GM06990 (cell line): ENCODE data around the gene SUSD5.
"Not testable (repeated sequence)": the region's sequence is repeated elsewhere in the genome, so short reads cannot be mapped to it uniquely, and the experiment has no call there.

Source experiments
- DNase-seq: peaks from one replicate; pipeline ENCODE4 v3.0.0-alpha.2; 2011; ENCODE audit not compliant: insufficient read length; ENCODE audit errors: extremely low read depth
- H3K27me3 ChIP-seq: replicated peaks from 2 replicates; pipeline ENCODE4 v1.6.0; 2011; ENCODE audit warnings: low read length; ENCODE audit not compliant: control insufficient read depth, insufficient read depth
- H3K36me3 ChIP-seq: 2 replicates; pipeline ENCODE4 v1.5.1; 2011; ENCODE audit warnings: low read length; ENCODE audit not compliant: control insufficient read depth, insufficient read depth
- H3K4me3 ChIP-seq: replicated peaks from 2 replicates; pipeline ENCODE4 v1.5.1; 2011; ENCODE audit warnings: low read depth, mild to moderate bottlenecking, control low read depth, low read length
- CTCF ChIP-seq: IDR thresholded peaks from 2 replicates; pipeline ENCODE4 v1.5.1; 2011; ENCODE audit warnings: low read length, control low read depth, mild to moderate bottlenecking, inconsistent platforms; ENCODE audit not compliant: insufficient read depth, poor library complexity, severe bottlenecking

SUSD5 gene

GRCh38 chr3:33170531-33170930 lies 48.1 kb downstream of the SUSD5 start:
- TF ChIP-seq CTCF: no peak
- no peak for DNase-seq
- Histone ChIP-seq H3K27me3 (no peaks in the 10 kb centered on the region), H3K36me3 (no peaks in the 10 kb centered on the region), H3K4me3 (no peak overlapping the region)

- no peak for TF ChIP-seq CTCF
- Histone ChIP-seq H3K4me3 (no peak overlapping the region), H3K36me3 (no peaks in the 10 kb centered on the region), H3K27me3 (no peaks in the 10 kb centered on the region)
- no peak for DNase-seq
These were observed 50.8 kb downstream of the SUSD5 start for GRCh38 chr3:33167716-33168336.

GRCh38 chr3:33167284-33167683 lies 51.3 kb downstream of the SUSD5 start:
- no peak for DNase-seq
- no peaks in the 10 kb centered on the region for H3K27me3 ChIP-seq
- no peaks in the 10 kb centered on the region for H3K36me3 ChIP-seq
- no peak overlapping the region for H3K4me3 ChIP-seq
- TF ChIP-seq CTCF: no peak

GRCh38 chr3:33166095-33166494 lies 52.5 kb downstream of the SUSD5 start:
- H3K27me3 ChIP-seq: no peaks in the 10 kb centered on the region
- no peak for TF ChIP-seq CTCF
- DNase-seq: no peak
- no peaks in the 10 kb centered on the region for H3K36me3 ChIP-seq
- H3K4me3 ChIP-seq: no peak overlapping the region

- H3K27me3 ChIP-seq: no peaks in the 10 kb centered on the region
- DNase-seq: no peak
- TF ChIP-seq CTCF: no peak
These were observed 53.2 kb downstream of the SUSD5 start for GRCh38 chr3:33165372-33165771.

GRCh38 chr3:33162621-33163020 lies 56.0 kb downstream of the SUSD5 start:
- DNase-seq, H3K4me3 ChIP-seq, H3K36me3 ChIP-seq, H3K27me3 ChIP-seq: not testable (repeated sequence)

More at GRCh38 chr3:33165372-33165771, 53.2 kb downstream of the SUSD5 start:
- Histone ChIP-seq H3K36me3 (no peaks in the 10 kb centered on the region), H3K4me3 (no peak overlapping the region)
